Amygdala (tissue), 56 donors: ENCODE results near the gene MESD.

Source experiments
- DNase-seq, 56 donors: peaks; one replicate each; lab custom pipeline; 2025; lab: John Stamatoyannopoulos, UW

Gene MESD

GRCh38 chr15:80992006-80992405 lies 2.4 kb upstream of the MESD start:
- DNase-seq = no peak

- peak in 29 of 56 donors; percentile 10 to 81 (median 38) for DNase-seq
Observed at GRCh38 chr15:80991421-80991820, 1.8 kb upstream of the MESD start.

GRCh38 chr15:80990955-80991354 lies 1.3 kb upstream of the MESD start:
- no peak for DNase-seq

- peak in 1 of 56 donors; percentile 55 for DNase-seq
Observed at GRCh38 chr15:80989081-80989517, 520 bp downstream of the MESD start.

- DNase-seq = no peak
Observed at GRCh38 chr15:80988148-80988796, 1.3 kb downstream of the MESD start.

GRCh38 chr15:80986487-80986886 lies 3.1 kb downstream of the MESD start:
- DNase-seq = no peak

GRCh38 chr15:80985981-80986380 lies 3.6 kb downstream of the MESD start:
- no peak for DNase-seq

- DNase-seq = peak in 1 of 56 donors; percentile 16
Observed at GRCh38 chr15:80984856-80985255, 4.8 kb downstream of the MESD start.

- DNase-seq = no peak
Observed at GRCh38 chr15:80982839-80983238, 6.8 kb downstream of the MESD start.

- DNase-seq = no peak
Observed at GRCh38 chr15:80982205-80982604, 7.4 kb downstream of the MESD start.

GRCh38 chr15:80979538-80980200 lies 9.9 kb downstream of the MESD start:
- no peak for DNase-seq

- no peak for DNase-seq
Observed at GRCh38 chr15:80978685-80979329, 10.8 kb downstream of the MESD start.

- DNase-seq = peak in 34 of 56 donors; percentile 2 to 76 (median 41)
Observed at GRCh38 chr15:80977627-80978036, 12.0 kb downstream of the MESD start.

- no peak for DNase-seq
Observed at GRCh38 chr15:80976851-80977250, 12.8 kb downstream of the MESD start.

GRCh38 chr15:80974914-80975313 lies 14.7 kb downstream of the MESD start:
- no peak for DNase-seq

- DNase-seq = no peak
Observed at GRCh38 chr15:80972276-80972675, 17.3 kb downstream of the MESD start.

- DNase-seq = no peak
Observed at GRCh38 chr15:80971143-80971542, 18.5 kb downstream of the MESD start.

- DNase-seq = no peak
Observed at GRCh38 chr15:80970658-80971057, 19.0 kb downstream of the MESD start.

GRCh38 chr15:80970018-80970657 lies 19.5 kb downstream of the MESD start:
- DNase-seq = peak in 37 of 56 donors; percentile 5 to 82 (median 27)

- no peak for DNase-seq
Observed at GRCh38 chr15:80969316-80969715, 20.3 kb downstream of the MESD start.

- DNase-seq = no peak
Observed at GRCh38 chr15:80967991-80968510, 21.6 kb downstream of the MESD start.
